ENCODE measurements around the gene SHISAL1.

- TF ChIP-seq POLR2A (IDR thresholded peaks at IDR 0.05; ENCODE audit: low read depth, low read length) = no peak
- no peak for TF ChIP-seq POU2F2 (IDR thresholded peaks at IDR 0.05; ENCODE audit: low read depth, low read length)
- TF ChIP-seq POLR2AphosphoS5 (IDR thresholded peaks at IDR 0.05; ENCODE audit: low read depth, low read length) = no peak
- TF ChIP-seq TAF1 (IDR thresholded peaks at IDR 0.05; ENCODE audit: low read depth, low read length) = no peak
- TF ChIP-seq SPI1 (IDR thresholded peaks at IDR 0.05; ENCODE audit: low read depth, low read length) = no peak
- TF ChIP-seq PAX5 (IDR thresholded peaks at IDR 0.05; ENCODE audit: insufficient read depth, low read length, severe bottlenecking) = no peak
These were observed 69.6 kb downstream of the SHISAL1 start for GRCh38 chr22:44242946-44243724.
